ENCODE measurements around the gene GABRG3.

The GABRG3 gene

DNA sequence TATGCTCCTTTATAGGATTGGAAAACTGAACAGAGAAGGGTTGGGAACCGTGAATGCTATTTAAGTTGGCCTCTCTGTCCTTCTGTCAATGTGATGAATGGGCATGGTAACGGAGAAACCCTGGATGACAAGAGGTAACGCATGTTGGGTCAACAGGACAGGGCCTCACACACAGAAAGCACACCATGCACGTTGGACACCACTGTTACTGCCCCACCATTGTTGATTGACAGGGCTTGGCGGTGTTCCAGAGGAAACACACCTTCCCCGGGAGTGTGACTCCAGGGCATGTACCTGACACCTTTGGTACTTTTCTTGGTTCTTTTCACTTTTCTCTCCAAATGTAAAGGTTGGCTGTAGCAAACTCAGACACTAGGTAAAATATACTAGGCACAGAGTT lies 579.7 kb downstream of the GABRG3 start:
- Histone ChIP-seq H3K4me3 (ENCODE audit: low read depth, low read length) (no peak overlapping the region), H3K36me3 (replicated peaks) (no peaks in the 10 kb centered on the region), H3K27me3 (replicated peaks) (no peaks in the 10 kb centered on the region), H3K27ac (no peak overlapping the region)
- DNase-seq: no peak
- TF ChIP-seq, protein P1, sequence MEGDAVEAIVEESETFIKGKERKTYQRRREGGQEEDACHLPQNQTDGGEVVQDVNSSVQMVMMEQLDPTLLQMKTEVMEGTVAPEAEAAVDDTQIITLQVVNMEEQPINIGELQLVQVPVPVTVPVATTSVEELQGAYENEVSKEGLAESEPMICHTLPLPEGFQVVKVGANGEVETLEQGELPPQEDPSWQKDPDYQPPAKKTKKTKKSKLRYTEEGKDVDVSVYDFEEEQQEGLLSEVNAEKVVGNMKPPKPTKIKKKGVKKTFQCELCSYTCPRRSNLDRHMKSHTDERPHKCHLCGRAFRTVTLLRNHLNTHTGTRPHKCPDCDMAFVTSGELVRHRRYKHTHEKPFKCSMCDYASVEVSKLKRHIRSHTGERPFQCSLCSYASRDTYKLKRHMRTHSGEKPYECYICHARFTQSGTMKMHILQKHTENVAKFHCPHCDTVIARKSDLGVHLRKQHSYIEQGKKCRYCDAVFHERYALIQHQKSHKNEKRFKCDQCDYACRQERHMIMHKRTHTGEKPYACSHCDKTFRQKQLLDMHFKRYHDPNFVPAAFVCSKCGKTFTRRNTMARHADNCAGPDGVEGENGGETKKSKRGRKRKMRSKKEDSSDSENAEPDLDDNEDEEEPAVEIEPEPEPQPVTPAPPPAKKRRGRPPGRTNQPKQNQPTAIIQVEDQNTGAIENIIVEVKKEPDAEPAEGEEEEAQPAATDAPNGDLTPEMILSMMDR (IDR thresholded peaks at IDR 0.05; ENCODE audit: low read depth, low read length, missing control alignments): no peak
- in situ Hi-C loops (cut with HindIII; ENCODE audit: low pct_ligation_motif_present, low sequenced_read_pairs): no loop called here

DNA sequence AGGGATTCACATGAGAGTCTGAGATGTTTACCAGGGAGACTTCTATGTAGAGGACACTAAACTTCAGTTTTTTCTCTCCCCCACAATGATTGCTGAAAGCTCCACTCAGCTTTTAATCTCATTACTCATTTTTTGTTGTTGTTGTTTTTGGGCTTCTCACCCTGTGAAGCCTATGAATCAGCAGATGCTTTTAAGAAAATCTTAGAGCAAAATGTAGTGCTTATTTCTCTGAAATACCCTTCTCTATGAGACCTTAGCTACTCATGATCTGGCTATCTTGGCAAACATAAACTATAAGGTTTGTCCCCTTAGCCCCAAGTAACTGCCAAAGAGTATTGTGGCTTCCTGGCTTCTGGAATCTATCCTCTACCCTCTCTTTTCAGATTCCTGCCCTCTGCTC lies 590.8 kb downstream of the GABRG3 start:
- TF ChIP-seq, protein P1 (IDR thresholded peaks at IDR 0.05; ENCODE audit: low read depth, low read length, missing control alignments): no peak
- in situ Hi-C loops (cut with HindIII; ENCODE audit: low pct_ligation_motif_present, low sequenced_read_pairs): no loop called here
- Histone ChIP-seq H3K4me3 (ENCODE audit: low read depth, low read length) (no peak overlapping the region), H3K36me3 (replicated peaks) (no peaks in the 10 kb centered on the region), H3K27me3 (replicated peaks) (no peaks in the 10 kb centered on the region), H3K27ac (no peak overlapping the region)
- DNase-seq: no peak

DNA sequence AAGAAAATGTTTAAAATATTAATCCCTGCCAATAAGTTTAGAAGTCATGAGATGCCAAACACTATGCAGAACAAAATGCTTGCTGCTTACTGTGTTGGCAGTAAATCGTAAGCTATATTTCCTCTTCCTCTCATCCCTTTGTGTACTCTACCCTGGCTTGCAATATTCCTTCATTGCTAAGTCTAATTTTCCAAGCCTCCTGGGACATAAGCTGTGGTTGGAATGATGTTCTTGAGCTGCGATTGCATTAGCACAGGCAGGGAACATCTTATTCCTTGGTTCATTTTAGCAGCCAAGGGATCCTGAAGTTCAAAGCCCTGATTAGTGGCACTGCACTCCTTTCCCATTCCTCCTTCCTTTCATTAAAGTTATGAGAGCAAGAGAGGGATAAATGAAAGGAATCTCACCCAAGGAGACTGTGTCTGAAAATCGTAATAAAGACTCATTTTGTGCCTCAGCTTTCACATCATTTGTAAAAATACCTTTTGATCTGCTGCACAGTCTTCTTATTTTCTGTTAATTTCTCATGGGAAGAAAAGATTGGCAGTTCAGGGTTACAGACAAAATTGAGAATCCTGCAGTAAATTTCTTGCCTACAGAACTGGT lies 592.9 kb downstream of the GABRG3 start:
- no peaks in the 10 kb centered on the region for H3K36me3 ChIP-seq (replicated peaks)
- no peak for DNase-seq
- H3K27me3 ChIP-seq (replicated peaks): no peaks in the 10 kb centered on the region
- in situ Hi-C loops (cut with HindIII; ENCODE audit: low pct_ligation_motif_present, low sequenced_read_pairs): no loop called here
- H3K27ac ChIP-seq: no peak overlapping the region
- TF ChIP-seq, protein P1 (IDR thresholded peaks at IDR 0.05; ENCODE audit: low read depth, low read length, missing control alignments): no peak
- H3K4me3 ChIP-seq (ENCODE audit: low read depth, low read length): no peak overlapping the region

DNA sequence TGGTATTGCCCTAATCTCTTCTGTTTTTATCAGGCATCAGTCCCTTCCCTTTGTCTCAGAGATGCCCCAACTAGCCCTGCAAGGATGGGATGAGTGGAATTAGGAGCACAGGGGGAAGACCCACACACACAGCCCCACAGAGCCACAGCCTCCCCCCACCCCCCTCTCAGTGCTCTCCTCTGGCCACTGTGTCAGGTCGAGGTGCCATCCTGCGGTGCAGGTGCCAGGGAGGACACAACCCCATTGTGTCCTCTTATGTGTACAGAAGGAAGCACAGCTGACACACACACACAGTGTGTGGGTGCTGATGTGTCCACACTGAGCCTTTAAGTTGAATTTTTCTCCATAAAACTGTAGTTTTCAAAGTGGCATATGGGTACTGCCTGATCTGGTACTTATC lies 593.7 kb downstream of the GABRG3 start:
- no peak overlapping the region for H3K4me3 ChIP-seq (ENCODE audit: low read depth, low read length)
- H3K36me3 ChIP-seq (replicated peaks): no peaks in the 10 kb centered on the region
- in situ Hi-C loops (cut with HindIII; ENCODE audit: low pct_ligation_motif_present, low sequenced_read_pairs): no loop called here
- H3K27me3 ChIP-seq (replicated peaks): no peaks in the 10 kb centered on the region
- TF ChIP-seq, protein P1 (IDR thresholded peaks at IDR 0.05; ENCODE audit: low read depth, low read length, missing control alignments): no peak
- H3K27ac ChIP-seq: no peak overlapping the region
- no peak for DNase-seq

DNA sequence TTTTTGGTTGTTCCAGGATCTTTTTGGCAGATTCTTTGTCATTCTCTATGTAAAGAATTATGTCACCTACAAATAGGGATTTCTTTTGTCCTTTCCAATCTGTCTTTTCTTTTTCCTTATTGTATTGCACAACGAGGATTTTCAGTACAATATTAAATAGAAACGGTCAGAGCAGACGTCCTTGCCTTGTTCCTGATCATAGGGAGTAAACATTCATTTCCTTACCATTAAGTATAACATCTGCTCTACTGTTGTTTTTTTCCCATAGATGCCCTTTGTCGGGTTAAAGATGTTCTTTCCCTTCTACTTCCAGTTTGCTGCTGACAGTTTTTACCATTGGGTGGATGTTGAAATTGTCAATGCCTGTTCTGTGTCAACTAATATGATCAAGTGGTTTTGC lies 599.8 kb downstream of the GABRG3 start:
- H3K27ac ChIP-seq: no peak overlapping the region
- H3K4me3 ChIP-seq (ENCODE audit: low read depth, low read length): no peak overlapping the region
- no peak for DNase-seq
- TF ChIP-seq, protein P1 (IDR thresholded peaks at IDR 0.05; ENCODE audit: low read depth, low read length, missing control alignments): no peak
- H3K36me3 ChIP-seq (replicated peaks): no peaks in the 10 kb centered on the region
- in situ Hi-C loops (cut with HindIII; ENCODE audit: low pct_ligation_motif_present, low sequenced_read_pairs): no loop called here
- no peaks in the 10 kb centered on the region for H3K27me3 ChIP-seq (replicated peaks)
